ENCODE data around the gene SCLT1.

GRCh38 chr4:128986908-128987307 lies 106.4 kb downstream of the SCLT1 start:
- TF ChIP-seq CTCF (IDR thresholded peaks at IDR 0.05; ENCODE audit: low read depth, low read length) (no peak), EZH2phosphoT487 (IDR thresholded peaks at IDR 0.05; ENCODE audit: low read depth) (no peak)

Data from OCI-LY3 (cell line).